Activated CD8-positive, alpha-beta memory T cell treated with anti-CD3 and anti-CD28 coated beads, Interleukin-2, amount 50 U/mL, for 1 hour (primary cell): Measurements from ENCODE around the gene LMO4.

ENCODE experiments used
- DNase-seq: peaks from one replicate; pipeline ENCODE4 v3.0.0-alpha.2; 2020; ENCODE audit errors: extremely low read depth

The LMO4 gene, protein sequence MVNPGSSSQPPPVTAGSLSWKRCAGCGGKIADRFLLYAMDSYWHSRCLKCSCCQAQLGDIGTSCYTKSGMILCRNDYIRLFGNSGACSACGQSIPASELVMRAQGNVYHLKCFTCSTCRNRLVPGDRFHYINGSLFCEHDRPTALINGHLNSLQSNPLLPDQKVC

DNA sequence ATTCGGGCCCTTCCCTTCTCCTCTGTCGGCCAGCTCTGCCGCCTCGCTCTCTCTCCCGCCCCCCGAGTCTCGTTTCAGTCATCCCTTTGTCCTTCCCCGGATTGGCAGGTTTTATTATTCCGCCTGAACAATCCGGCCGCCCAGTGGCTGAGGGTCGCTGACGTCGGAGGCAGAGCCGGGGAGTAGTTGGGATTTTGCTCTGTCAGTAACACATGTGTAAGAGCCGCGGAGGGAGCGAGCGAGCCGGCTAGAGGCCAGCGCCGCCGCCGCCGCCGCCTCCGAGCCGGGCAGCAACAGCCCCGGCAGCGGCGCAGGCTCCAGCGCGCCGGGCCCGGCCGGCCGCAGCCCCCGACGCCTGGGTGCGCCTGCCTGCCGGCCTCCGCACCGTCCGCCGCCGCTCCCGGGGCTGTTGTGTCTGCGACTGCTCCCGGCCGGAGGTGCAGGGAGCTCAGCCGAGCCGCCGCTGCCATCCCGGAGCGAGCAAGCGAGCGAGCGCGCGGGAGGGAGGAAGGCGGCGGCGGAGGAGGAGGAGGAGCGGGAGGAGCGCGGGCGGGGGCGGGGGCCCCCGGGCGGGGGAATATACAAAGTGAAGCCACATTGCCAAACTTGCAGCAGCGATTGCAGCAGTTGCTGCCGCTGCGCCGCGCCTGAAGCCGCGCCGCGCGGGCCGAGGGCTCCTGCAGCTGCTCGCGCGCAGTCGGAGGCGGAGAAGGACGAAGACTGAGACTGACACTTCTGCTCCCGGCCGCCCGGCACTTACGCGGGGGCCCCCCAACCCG lies at the start of gene LMO4:
Gene LMO4 (plus strand): TSS at position 609 of the 779 bp plus-strand sequence. CDS start 3,136 bp downstream, outside the sequence.
- peak; percentile 71 for DNase-seq

DNA sequence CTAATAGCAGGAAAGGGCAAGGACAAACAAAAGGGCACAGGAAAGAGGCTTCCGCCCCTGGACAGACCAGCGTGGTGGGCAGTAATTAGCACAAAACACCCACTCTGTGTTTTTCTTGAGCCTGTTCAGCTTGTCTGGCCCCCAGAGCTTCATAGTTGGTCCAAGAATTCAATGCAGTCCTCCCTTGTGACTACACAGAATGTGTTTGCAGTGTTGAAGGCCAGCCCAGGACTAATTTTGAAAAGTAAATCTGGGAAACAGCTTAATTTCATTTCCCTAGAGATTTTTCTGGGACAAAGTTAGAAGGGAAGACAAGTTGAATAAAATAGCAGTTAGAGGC lies 49.2 kb upstream of the LMO4 start:
- no peak for DNase-seq

DNA sequence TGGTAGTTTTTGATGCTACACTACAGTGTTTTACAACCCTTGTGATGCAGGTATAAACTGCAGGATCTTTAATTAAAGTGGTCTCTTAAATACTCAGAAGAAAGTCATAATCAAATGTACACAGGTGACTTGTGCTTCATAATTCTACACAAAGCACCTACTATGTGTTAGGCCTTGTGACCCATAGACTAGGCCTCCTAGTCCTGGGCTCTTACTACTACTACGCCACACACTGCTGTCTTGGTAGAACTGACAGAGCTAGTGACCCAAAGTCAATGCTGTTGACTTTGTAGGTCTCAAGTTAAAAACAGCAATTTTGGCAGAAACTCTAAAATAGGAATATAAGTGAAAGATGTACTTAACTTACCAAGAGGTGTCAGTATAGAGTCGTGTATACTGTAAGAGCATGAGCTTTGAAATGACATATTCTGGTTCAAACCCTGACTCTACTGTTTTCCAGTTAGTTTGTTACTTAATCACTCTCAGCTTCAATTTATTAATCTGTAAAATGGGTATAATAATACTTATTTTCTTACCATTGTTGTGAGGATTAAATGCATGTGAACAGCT lies 48.6 kb upstream of the LMO4 start:
- no peak for DNase-seq

DNA sequence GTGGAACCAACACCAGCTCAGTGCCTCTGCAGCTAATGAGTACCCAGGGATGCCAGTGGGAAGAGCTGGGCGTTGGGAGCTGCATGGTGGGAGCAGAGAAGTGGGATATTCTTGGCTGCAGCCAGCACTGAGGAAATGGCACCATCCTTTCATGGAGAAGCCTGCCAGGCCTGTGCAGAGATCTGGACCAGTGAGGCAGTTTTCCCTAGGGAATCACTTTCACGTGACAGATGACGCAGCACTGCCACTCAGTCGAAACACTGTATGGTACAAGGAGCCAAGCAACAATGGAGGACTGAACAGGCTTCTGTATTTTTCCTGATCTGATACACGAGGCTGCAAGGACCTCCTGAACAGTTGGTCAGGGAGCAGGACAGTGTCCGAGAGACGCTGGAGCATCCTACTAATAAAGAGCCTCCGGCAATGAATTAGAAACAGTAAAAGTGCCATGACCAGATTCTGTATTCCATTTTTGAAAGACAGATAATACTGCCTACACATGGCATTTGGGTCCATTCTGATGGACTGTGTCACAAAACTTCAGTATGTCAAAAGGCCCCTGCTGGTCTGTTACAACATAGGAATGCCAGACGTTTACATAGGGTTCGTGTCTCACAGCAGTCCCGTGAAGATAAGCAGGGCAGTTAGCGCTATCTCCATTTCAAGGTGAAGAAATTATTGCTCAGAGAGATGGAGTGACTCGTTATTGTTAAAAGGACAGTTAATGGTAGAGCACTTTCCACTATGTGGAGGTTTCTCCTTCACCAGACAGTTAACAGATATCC lies 44.0 kb upstream of the LMO4 start:
- DNase-seq, result no peak

DNA sequence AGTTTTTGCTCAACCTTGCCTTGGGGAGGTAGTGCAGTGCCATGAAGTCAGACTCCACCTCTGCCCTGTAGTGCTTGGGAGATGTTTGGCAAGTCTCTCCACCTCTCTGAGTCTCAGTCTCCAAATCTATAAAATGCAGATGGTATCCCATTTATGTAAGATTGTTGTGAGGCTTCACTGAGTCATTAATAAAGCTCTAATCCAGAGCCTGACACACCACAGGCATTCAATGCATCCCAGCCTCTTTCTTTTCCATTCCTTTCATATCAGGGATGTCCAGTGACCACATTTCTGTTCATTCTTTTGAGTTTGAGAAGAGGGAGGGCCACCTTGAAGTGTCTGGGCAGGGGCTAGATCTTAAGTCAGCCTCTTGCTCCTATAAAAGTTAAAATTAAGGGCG lies 37.6 kb upstream of the LMO4 start:
- DNase-seq, result no peak

DNA sequence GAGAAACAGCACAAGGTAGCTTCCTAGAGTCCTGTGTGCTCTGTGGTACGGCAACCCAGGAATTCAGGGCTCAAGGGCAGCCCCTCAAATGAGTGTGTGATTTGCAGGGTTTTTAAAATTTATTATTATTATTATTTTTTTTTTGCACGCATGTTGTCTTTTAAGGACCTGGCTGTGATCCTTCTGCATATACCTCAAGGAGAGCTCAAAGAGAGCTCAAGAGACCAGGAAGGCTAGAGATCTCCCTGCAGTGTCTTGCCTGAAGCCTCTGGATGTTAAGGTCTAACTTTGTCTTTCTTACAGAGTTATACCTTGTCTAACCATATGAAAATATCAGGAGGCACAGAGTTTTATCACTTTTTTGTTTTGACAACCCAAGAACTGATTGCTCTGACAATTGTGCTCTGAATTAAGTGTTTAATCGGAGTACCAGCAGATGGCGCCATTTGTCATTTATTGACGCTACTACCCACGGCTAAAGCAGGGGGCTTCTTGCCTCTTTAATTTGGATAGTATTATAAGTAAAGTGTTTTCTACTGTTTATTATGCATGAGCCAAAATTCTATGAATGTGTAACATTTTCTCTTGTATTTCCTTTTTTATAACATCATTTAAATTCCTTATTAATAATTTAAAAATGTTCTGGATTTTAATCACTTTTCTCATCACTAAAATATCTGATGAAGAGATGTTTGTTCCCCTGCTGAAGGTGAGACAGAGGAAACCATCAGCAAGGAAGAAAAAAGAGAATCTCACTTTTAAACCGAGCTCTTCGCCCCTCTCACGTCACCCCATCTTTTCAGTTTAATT lies 35.8 kb upstream of the LMO4 start:
- peak; percentile 25 for DNase-seq

DNA sequence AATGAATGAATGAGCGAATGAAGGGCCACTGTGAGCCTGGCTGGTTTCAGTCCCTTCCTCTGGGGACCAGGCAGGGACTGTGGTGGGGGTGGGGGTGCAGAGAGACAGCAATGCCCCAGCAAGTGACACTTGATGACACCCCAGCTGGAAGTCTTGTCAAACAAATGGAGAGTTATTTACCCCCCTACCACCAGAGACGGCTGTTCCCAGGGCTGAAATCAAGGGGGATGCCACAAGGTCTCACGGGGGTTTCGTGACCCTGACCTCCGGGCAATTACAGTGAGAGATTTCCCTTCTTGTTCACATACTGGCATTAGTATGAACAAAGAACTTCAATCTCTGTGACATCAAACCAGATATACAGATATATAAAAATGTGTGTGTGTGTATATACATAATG lies 34.0 kb upstream of the LMO4 start:
- DNase-seq, result no peak

DNA sequence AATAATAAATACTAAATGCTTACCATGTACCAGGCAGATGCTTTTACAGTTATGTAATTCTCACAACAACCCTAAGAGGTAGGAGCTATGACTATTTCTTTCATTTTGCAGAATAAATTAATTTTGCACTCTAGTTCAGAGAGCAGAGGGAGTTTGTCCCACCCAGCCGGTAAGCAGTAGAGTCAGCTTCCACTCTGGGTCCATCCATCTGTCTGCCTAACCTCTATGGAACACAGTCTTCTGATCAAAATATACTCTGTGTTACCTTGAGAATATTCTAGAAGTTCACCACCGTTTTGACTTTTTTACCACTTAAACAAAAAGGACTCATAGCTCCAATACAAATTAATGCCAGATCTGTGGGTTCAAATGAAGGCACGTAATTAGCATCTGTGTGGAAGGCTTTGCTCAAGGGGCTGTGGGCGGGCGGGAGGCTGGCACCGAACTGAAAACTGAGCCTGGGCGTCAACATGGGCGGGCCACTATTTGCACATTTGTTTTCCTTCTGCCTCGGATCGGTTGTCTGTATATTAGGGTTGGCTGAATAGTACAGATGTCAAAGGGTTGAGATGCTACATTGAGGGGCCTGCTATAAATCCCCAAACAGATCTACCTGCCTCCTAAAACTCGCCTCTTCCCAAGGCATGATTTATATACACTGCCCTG lies 33.1 kb upstream of the LMO4 start:
- no peak for DNase-seq

DNA sequence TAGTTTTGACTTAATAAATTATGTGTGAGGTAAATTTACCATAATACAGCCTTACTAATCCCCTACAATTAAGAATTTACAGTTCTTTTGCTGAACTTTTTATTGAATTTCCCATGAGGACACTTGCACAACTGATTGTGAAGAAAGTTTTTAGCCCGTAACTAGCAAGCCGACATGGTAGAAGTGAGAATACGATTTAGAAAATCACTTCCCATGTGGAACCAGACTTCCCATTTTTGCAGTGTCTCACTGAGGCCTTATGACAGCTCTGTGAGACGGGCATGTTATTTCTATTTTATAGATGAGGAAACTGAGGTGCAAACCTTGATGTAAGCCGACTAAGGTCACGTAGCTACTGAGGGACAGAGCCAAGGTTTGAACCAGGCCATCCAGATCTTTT lies 32.5 kb upstream of the LMO4 start:
- DNase-seq, result no peak

DNA sequence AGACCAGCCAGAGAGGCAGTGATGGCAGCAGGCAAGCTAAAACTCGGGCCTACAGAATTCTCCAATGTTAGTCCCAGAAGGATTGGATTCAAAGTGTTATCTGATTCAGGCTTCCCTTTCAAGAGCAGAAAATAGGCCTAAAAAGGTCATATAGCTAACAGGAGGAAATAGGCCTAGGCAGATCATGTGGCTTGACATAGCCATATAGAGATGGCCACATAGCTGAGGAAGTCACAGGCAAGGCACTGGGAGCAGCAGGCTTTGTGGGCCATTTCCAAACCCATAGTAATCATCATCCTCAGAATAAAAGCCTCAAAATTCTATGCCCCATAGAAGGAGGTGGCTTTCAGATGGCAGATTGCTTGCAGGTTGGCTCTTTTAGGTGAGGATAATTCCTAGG lies 29.0 kb upstream of the LMO4 start:
- no peak for DNase-seq

DNA sequence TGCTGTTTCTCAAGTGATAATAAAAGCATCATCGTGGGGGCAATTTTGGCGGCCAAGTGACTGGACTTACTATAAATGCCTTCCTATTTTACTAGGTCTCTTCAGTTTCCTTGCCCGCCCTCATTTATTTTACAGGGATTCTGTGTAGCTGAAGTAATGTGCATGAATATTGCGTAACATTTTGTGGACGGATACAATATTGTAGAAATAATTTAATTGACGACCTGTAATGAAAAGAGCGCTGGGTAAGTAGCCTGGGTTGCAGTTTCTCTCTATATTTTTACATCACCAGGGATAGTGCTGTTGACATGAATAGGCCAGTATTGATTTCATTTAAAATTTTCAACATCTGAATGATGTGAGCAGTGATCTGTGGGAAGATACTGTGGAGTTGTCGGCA lies 28.1 kb upstream of the LMO4 start:
- no peak for DNase-seq

DNA sequence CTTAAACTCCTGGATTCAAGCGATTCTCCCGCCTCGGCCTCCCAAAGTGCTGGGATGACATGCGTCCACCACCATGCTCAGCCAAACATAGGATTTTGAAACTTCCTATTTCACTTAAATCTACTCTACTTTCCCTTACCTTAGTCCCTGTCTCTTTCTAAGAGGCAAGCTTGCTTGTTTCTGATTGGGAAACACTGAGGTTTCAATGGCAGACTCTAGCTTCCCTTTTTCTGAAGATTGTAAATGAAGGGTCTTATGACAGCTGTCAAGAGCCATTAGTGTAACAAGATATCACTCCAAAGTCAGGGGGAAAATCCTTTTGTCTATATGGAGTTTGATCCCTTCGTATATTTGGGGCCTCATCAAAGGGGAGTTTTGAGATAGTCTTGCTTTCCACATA lies 23.5 kb upstream of the LMO4 start:
- no peak for DNase-seq

DNA sequence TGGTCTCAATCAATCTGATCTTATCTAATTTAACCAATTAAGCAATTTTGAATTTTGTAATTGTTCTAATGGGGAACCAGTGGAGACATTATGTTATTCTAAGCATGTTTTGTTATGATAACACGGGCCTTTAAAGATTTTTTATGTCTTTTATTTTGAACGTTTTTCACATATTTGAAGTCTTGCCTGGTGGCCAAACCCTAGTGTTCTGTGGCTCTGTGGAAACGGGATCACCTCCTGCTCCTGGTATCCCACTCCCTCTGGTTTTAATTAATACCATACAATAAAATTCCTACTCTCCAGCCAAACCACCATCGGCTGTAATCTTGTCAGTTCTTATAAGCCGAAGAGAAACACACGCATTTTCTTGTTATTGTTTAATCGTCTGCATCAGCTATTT lies 22.9 kb upstream of the LMO4 start:
- no peak for DNase-seq

DNA sequence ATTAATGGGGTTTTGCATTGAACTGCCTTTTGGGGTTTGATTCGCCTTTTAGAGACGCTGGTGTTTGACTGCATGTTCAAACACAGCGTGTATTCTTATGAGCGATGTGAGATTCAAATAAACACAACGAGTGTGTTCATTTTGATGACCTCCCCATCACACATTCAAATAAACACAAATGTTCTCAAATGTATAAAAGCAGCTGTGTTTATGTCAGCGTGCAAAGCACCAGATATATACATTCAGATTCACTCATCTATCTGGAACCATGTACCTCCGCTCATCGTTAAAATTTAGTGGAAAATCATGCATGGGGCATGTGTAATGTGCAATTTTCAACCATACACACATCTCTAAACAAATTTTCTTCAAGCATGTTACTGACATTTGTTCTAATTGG lies 21.4 kb upstream of the LMO4 start:
- no peak for DNase-seq

DNA sequence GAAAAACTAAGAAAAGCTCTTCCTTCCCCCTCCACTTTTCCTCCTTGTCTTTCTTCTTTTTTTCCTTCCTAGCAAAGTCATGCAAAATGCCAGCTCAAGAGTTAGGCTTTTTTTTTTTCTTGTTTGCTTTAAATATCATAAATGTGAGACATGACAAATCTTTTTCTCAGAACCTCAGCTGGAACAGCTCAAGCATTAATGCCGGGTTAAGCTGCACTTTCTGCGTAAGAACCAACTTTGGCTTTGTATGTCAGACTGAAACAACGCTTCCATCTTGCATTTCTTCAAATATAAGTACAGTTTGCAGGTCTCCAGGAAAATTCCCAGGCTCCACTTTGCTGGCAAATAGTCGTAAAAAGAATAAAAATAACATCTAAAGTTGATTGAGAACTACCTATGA lies 20.7 kb upstream of the LMO4 start:
- no peak for DNase-seq

DNA sequence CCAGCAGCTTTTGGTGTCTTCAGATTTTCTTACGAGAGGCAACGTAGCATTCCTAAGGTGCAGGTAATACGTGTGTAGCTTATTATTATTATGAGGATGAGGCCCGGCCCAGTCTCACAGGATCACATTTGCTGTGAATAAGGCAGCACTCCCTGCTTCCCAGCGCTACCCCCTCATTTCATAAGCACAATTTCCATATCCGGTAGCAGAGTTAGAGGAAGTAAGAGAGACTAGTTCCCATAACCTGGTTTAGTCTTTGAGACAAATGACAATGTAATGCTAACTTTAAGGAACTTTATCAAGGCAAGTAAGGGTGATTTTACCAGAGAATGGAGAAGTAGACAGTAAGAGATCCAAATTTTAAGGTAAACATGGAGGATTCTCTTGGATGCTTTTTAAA lies 14.6 kb upstream of the LMO4 start:
- DNase-seq, result no peak

DNA sequence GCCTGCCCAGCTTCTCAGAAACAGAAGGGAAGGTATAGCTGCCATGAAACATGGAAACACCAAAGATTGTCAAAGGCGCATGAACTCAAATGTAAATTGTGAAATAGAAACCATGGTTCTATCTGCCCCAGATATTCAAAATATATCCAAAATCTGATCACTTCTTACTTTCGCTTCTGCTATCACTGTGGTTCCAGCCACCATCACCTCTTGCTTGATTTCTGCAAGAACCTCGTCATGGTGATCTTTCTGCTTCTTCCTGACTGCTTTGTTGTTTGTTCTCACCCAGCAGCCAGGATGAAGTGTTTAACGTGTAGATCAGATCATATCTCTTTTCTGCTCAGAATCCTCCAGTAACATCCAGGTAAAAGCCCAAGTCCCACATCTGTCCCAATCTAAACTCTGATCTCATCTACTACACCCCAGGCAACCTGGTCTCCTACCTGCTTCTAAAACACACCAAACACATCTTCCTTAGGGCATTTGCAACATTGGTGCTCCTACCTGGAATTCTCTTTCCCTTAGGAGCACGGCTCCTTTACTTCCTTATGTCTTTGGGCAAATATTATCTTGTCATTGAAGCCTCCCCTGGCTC lies 10.5 kb upstream of the LMO4 start:
- no peak for DNase-seq

DNA sequence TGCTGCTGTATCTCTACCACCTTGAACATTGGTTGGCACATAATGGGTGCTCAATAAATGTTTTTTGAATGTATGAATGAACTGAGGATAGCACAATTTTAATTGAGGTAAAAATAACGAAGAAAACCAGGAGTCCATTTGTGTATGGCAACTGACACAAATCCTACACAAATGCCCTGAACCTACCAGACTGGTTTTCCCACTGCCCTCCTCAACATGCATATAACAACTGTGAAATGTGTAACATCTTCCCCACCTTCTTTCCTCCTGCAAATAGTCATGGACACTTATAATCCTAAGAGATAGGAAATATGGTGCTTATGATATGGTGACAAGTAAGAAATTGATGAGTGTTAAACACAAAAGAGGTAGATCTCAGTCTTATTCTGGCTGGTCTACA lies 9.9 kb upstream of the LMO4 start:
- DNase-seq, result no peak

DNA sequence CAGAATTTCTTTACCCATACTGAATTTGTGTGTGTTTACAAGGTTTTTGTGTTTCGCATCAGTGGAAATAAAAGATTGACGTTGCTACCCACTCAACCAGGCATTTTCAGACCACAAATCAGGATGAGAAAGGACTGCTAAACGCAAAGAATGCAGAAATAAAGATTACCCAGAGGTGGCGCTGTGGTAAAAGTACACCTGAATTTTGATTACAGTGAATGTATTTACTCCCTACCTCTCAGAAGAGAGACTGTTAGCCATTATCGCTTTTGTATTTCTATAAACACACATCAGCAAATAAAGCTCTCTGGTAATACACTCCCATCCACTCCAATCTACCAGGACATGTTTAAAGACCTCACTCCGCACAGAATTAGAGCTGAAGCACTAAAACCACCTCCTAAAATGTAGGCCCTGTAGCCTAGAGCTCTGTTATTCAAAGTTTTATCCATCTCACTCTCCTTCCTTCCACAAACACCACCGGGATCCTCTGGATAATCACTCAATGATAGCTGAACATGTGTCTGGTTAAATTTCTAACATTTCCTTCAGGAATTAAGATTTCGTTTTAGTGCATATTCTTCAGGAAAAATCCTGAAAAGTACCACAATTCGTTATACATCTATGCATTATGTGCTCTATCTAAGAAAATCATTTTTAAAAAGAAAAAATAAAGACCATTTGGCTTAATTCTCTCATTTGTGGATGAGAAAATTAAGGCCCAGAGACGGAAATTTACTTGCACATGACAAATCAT lies 2.5 kb upstream of the LMO4 start:
- no peak for DNase-seq
